CD4-positive, alpha-beta T cell treated with Interleukin-2 at 100 ng/mL for 4 hours (primary cell): ENCODE results near the gene RBM47.
"Not testable (repeated sequence)": the region's sequence is repeated elsewhere in the genome, so short reads cannot be mapped to it uniquely, and the experiment has no call there.

ENCODE experiments used
- DNase-seq: peaks from one replicate; pipeline ENCODE4 v3.0.0-alpha.2; 2020; ENCODE audit warnings: low spot score

The RBM47 gene

GRCh38 chr4:40406340-40406739 is 223.3 kb downstream of the RBM47 start:
- no peak for DNase-seq

- no peak for DNase-seq
Observed at GRCh38 chr4:40405193-40405592, 224.5 kb downstream of the RBM47 start.

- DNase-seq, result no peak
Observed at GRCh38 chr4:40403081-40403480, 226.6 kb downstream of the RBM47 start.

GRCh38 chr4:40402556-40402955 is 227.1 kb downstream of the RBM47 start:
- DNase-seq, result no peak

GRCh38 chr4:40401631-40402030 is 228.0 kb downstream of the RBM47 start:
- DNase-seq, result no peak

- DNase-seq, result no peak
Observed at GRCh38 chr4:40401096-40401495, 228.6 kb downstream of the RBM47 start.

GRCh38 chr4:40399578-40399977 is 230.1 kb downstream of the RBM47 start:
- DNase-seq, result no peak

GRCh38 chr4:40395908-40396793 is 233.5 kb downstream of the RBM47 start:
- no peak for DNase-seq

GRCh38 chr4:40395166-40395900 is 234.3 kb downstream of the RBM47 start:
- no peak for DNase-seq

- DNase-seq, result no peak
Observed at GRCh38 chr4:40394236-40394635, 235.4 kb downstream of the RBM47 start.

GRCh38 chr4:40392241-40392640 is 237.4 kb downstream of the RBM47 start:
- DNase-seq, result not testable (repeated sequence)

GRCh38 chr4:40389986-40390385 is 239.7 kb downstream of the RBM47 start:
- no peak for DNase-seq

- no peak for DNase-seq
Observed at GRCh38 chr4:40388239-40388638, 241.4 kb downstream of the RBM47 start.

GRCh38 chr4:40380647-40381046 is 249.0 kb downstream of the RBM47 start:
- no peak for DNase-seq

GRCh38 chr4:40379248-40379647 is 250.4 kb downstream of the RBM47 start:
- DNase-seq, result no peak

- DNase-seq, result no peak
Observed at GRCh38 chr4:40378619-40379018, 251.0 kb downstream of the RBM47 start.

- DNase-seq, result no peak
Observed at GRCh38 chr4:40377512-40378365, 251.9 kb downstream of the RBM47 start.

- DNase-seq, result no peak
Observed at GRCh38 chr4:40375620-40376019, 254.0 kb downstream of the RBM47 start.

GRCh38 chr4:40375095-40375494 is 254.6 kb downstream of the RBM47 start:
- DNase-seq, result no peak

GRCh38 chr4:40373636-40374035 is 256.0 kb downstream of the RBM47 start:
- no peak for DNase-seq
